Esophagus mucosa (tissue), 1 donor: ENCODE results near the gene WIZ. TPM values are rescaled to one million over a fixed set of nuclear protein-coding genes. Genes with fewer than 3 reads are reported as not detected.

Experiments used
- ATAC-seq: fragments of 200-7000 bp; cut with Tn5 transposase; one replicate; pipeline ENCODE4 v1.9.1; 2020
- total RNA-seq: library from RNA; stranded (reverse); gene quantifications from one replicate; pipeline ENCODE4 v1.2.4, GENCODE V29; 2023
- donor health status: DM: yes; HTN: yes; CAD: no.

The WIZ gene
- total RNA-seq, 1 donor from 2014 or later: 19.4 TPM

DNA sequence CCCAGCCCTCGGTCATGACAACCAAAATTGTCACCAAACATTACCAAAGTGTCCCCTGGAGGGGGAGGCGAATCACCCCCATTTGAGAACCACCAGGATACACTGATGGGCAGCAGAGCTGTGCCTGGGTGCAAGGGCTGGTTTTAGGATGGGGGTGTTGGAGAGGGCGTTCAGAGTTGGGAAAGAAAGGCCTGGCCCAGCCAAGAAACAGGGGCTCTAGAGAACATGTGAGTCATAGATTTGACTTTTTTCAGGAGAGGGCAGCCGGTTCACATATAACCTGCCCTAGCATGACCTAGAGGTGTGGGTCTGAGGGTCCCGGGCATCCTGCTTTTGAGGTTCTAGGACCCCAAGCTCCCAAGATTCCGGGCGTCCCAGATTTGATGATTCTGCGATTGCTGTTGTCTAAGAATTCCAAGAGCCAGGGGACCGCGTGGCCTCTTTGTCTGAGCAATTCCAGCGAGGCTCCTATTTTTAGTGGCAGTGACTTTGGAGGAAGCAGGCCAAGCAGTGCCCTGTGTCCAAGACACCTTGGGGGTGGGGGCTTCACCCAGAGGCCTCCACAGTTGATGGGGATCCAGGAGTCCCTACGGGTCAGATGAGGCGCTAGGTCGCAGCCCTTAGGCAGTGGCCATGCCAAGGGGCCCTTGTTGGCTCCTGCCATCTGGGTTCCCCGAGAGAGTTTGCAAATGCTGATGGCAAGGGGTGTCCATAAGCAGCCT lies 5.1 kb downstream of the WIZ start:
- no peak for ATAC-seq

DNA sequence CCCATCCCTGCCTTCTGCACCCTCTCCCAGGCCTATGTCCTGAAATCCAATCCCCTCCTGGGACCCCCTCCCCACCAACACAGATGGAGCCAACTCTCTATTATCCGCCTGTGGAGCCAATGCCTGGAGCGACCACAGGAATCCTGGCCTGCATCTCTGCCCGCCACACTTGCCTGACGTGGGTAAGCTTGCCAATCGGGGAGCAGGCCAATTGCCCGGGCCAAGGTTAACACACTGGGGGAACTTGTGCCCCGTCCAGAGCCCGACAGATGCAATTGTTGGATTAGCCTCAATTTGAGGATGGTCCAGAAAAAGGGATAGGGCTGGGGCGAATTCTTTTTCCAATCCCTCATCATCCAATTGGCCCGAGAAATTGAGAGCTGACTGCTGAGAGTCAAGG lies 5.9 kb downstream of the WIZ start:
- no peak for ATAC-seq

DNA sequence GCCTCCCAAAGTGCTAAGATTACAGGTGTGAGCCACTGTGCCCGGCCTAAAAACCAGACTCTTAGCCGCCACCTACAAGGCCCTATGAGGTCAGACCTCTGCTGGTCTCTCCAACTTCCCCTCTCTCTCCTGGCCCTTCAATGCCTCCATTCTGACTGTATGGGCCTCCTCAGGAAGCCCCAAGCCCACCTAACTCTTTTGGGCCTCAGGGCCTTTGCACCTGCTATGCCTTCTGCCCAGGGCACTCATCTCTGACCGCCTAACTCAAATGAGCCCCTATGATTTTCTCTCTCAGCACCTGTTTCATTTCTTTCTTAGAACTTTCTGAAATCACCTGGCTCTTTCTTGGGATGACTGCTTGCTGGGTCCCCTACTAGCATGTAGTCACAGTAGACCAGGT lies 6.4 kb downstream of the WIZ start:
- ATAC-seq: no peak

DNA sequence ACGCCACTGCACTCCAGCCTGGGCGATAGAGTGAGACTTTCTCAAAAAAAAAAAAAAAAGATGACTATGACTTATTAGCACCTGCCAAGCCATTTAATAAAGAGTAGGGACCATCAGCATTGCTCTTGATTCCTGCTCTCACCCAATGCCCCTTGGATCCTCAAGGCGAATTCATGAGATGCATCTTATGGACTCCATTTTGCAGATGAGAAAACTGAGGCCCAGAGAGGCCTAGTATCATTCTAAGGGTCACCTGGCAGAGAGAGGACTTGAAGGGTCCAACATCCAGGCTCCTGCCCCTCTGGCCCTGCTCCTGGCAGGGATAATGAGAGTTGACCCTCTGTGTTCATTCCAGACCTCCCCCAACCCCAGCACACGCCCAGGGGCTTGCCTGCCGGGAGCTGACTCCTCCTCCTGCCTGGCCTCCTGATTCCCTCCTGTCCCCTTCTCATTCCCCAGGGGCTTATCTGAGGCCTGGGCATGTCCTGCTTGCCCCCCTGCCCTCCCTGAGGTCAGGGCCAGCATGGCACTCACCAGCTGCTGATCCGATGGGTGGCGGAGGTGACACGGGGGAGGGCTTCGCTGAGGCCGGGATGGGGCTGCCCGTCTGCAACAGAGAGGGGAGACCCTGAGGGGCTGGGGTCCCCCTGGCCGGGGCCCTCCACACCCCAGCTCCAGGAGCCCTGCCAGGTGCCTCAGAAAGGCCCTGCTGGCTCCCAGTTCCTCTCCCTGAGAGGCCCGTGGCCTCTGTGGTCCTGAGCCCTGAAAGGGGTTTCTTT lies 7.4 kb downstream of the WIZ start:
- no peak for ATAC-seq

DNA sequence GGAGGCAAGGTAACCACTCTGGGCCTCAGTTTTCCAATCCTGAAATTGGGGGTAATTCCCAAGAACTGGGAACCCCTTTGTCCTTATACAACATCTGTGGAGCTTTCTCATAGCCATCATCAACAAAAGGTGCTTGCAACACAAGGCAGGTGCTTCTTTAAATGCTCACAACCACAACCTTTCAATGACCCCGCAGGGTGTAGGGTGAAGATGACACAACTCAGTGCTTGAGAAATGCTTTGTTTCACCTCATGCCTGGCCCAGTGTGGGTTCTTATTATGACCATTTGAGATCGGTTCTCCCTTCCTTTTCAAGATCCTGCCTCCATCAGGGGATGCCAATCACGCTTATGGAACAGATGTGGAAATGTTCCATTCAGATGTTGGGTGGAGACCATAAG lies 8.4 kb downstream of the WIZ start:
- no peak for ATAC-seq

DNA sequence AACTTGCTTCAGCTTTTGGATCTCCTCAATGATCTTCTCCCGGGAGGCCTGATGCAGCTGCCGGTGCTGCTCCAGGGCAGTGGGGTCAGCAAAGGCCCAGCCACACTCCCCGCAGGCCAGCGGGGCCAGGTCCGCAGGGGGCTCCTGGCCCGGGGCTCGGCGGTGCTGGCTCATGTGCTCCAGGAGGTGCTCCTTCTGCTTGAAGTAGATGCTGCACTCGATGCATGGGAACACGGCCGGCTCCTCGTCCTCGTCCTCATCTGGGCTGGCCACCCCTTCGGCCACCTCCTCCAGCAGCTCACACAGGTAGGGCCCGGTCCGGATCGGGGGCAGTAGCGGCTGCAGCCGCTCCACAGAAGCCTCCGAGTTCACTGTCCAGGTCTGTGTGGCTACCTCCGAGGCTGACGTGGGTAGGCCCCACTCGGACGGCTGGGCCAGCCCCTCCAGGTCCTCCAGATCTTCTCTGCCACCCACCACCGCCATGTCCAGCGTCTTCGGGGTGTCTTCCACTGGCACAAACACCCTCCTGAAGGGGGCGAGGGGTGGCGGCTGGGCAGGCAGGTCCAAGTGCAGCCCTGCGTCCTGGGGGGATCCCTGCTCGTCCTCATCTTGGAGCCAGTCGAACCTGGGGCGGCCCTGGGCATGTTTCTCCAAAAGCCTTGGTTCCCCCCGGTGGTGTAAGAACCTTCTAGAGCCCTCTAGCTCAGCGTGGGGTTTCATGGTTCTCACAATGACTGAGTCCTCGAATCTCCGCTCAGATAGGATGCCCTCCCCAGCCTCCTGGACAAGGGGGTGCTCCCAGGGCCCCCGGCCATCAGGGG lies 9.7 kb downstream of the WIZ start:
- ATAC-seq: no peak

DNA sequence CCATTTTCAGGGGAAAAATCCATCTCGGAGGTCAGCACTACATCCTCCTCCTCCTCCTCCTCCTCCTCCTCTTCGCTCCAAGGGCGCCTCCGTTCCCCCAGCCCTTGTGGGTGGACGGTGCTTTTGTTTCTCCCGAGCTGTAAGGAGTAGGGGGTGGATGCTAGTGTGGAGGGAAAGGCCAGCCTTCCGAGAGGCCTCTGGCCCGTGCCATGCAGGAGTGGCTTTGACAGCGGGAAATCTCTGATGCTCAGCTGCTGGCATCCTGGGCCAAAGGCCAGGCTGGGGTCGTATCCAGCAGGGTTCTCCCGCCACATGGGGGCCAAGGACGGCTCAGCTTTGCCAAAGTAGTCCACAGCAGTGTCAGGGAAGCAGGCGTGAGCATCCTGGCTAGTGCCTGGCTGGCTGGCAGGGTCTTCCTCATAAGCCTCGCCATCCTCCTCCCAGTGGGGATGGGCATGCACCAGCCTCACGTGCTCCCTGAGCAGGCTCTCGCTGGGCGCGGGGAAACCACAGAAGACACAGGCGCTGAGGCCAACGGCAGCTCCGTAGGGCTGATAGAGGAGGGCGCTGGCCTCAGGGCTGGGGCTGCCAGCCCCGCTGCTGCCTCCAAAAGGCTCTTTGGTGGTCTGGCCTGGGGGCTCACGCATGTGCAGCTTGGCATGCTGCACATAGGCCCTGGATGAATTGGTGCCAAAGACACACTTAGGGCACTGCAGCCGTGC lies 10.5 kb downstream of the WIZ start:
- ATAC-seq: no peak

DNA sequence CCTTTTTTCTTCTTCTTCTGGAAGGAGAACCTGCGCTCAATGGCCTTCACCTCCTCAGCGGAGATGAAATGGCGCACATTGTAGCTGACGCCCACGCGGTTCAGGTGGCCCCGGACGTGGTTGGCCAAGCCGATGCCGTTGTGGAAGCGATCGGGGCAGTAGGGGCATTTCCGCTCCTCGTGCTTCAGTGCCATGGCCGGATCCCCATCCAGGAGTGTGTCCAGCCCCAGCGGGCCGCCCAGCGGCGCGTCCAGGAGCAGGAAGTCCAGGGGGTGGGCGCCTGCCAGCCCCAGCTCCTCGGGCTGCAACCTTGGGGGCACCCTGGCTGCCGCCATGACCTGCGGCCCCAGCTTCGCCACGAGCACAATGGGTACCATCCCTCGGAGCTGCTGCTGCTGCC lies 11.2 kb downstream of the WIZ start:
- no peak for ATAC-seq

DNA sequence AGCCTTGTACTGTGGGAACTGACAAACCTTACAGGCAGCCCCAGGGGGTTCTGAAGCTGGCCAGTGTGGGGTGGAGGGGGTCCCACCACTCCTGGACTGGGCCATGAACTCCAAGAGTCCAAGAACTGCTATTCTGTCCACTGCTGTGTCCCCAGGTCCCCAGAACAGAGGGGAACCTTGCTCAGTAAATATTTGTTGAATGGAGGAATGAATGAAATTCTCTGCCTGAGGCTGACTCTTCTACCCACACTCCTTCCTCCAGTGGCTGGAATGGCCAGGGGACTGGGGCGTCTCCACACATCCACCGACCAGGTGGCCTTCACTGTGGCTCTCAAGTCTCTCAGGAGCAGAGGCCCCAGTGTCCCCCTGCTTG lies 11.6 kb downstream of the WIZ start:
- no peak for ATAC-seq

DNA sequence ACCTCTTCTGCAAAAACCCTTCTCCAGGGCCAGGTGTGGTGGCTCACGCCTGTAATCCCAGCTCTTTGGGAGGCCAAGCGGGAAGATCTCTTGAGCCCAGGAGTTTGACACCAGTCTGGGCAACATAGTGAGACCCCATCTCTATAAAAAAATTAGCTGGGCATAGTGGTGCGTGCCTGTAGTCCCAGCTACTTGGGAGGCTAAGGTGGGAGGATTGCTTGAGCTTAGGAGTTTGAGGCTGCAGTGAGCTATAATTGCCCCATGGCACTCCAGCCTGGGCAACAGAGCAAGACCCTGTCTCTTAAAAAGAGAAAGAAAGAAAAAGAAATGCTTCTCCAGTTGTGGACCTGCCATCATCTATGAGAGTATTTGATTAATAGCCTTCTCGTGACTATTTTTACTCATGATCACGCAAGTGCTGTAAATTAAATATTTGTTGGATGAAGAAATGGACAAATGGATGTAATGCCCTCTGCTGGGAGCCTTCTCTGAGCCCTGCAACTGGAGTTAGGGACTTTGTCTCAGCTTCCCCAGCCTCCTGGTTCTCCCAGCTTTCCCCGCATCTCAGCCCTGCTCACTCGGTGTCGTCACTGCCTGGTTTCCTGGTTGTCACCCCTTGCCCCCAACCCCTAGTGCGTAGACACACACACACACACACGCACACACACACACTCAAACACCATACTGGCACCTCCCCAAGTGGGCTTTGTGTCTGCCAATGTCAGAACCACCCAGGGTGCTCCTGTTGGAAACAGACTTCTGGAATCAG lies 12.2 kb downstream of the WIZ start:
- ATAC-seq: no peak

DNA sequence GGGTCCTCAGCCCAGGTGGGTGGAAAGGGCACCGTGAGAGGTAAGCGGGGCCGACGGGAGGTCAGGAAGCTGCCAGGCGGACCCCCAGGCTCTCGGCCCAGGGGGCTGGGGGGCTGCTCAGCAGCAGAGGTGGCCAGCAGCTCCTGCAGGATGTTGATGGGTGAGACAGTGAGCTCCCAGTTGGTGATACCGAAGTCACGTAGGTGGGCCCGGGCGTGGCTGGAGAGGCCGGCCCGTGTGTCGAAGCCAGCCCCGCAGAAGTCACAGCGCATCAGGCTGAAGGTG lies 13.0 kb downstream of the WIZ start:
- no peak for ATAC-seq

DNA sequence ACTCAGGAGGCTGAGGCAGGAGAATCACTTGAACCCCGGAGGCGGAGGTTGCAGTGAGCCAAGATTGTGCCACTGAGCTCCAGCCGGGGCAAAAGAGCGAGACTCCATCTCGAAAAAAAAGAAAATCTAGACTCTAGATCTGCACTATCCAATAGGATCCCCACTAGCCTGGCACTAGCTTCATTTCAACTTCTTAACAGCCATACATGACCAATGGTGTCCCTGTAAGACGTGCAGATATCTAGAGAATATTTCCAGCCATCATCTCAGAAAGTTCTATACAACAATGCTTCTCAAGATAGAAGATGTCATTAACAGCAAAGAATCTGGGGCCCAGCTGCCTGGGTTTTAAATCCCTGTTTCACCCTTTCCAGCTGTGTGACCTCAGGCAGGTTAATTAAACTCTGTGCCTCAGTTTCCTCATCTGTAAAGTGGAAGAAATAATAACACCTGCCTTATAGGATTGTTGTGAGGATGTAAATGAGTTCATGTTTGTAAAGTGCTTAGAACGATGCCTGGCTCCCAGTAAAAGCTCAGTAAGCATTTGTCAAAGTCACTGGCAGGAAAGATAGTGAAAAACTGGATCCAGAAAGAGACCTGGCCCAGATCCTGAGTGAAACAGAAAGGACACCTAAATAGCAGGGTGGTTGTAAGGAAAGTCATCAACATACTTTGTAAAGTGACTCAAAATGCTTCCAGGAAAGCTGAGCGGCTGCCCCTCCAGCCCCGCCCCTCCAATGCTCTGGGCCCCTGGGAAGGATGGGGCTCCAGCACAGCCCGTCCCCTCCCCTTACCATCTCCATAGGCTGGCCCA lies 13.5 kb downstream of the WIZ start:
- no peak for ATAC-seq

GRCh38 chr19:15433519-15434069 lies 16.2 kb downstream of the WIZ start:
- ATAC-seq: no peak

DNA sequence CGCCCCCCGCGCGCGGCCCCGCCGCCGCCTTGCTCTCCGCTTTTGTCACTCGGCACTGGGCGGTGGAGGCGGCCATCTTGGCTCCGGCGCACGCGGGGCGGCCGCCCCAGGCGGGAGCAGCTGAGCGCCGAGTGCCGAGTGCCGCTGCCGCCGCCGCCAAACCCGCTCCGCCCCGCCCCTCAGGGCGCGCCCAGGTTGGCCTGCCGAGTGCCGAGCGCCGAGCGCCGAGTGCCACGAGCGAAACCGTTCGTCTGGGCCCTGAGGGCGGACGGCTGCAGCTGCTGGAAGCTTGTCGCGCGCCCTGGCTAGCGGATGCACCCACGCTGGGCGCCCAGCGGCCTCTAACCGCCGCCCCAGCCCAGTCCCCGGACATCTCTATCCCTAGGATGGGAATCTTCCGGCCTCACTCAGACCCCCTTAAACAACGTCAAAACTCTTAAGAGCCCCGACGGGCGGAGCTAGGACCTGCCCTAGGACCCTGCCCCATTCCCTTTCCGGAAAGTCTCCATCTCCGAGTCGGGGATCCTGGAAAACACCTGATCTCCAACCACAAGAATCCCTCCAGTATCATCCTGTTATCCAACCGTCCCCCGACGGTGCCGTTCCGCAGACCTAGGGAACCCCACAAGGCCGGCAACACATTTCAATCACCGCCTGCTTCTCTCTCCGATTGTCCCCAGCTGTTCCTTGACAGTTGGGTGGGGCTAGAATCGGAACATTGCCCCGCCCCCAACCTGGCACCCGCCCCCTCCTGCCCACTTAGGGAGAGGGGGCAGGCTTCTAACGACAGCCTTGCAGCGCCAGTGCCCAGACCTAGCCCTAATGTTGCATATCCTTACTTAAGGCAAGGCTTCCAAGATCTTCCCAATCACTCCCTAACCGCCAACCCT lies 16.9 kb downstream of the WIZ start:
- peak; percentile 94 for ATAC-seq

- ATAC-seq: no peak
These were observed 17.7 kb downstream of the WIZ start for GRCh38 chr19:15432018-15432494.

- no peak for ATAC-seq
These were observed 18.2 kb downstream of the WIZ start for GRCh38 chr19:15431396-15432017.

GRCh38 chr19:15430526-15431120 lies 19.1 kb downstream of the WIZ start:
- ATAC-seq: no peak

DNA sequence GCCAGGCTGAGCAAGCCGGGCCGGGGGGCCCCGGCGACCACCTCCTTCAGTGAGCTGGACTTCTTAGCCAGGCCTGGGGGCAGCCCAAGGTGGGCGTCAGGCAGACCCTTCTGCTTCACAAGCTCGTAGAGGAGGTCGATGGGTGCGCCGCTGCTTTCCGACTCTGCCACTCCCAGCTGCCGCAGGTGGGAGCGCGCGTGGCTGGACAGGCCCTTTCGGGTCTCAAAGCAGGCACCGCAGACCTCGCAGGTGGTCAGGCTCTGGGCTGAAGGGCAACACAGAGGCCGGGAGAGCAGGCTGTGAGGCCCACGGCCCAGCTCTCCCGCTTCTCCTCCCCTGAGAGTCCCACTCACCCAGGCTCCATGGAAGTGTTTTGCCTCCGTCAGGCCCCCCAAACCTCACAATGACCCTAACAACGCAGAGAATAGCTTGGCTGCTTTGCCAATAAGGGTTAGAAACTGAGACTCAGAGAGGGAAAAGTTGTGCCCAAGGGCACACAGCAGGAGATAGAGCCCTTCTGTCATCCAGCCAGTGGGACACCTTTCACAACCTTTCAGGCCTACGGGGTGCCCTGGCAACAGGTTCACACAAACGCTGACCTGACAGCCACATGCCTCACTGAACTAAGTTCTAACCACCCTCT lies 19.8 kb downstream of the WIZ start:
- no peak for ATAC-seq
